GM18511 (cell line): Measurements from ENCODE around the gene CBLN3.

Experiments used
- ATAC-seq: cut with Tn5 transposase; IDR thresholded peaks from one replicate; pipeline ENCODE4 v1.9.1; 2021; ENCODE audit warnings: mild to moderate bottlenecking, moderate library complexity; ENCODE audit not compliant: unreplicated experiment

The CBLN3 gene

GRCh38 chr14:24385524-24385923 lies 43.9 kb downstream of the CBLN3 start:
- ATAC-seq = no peak

DNA sequence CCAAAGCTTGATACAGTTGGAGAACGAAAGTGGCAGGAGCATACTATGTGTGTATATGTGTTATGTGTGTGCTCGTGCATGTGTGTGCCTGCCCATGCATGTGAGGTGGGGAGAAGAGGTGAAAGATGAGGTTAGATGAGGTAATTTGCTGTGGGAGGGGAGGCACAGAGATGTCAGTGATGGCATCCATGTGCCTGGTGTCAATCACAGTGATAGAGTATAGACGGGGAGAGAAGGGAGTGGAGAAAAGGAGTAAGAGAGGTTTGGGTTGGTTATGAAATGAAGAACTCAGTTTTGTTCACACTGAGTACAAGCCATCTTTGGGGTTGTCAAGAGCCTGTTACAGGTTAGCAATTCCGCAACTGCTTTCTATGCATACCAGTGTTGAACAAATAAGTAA lies 45.3 kb downstream of the CBLN3 start:
- ATAC-seq = no peak

DNA sequence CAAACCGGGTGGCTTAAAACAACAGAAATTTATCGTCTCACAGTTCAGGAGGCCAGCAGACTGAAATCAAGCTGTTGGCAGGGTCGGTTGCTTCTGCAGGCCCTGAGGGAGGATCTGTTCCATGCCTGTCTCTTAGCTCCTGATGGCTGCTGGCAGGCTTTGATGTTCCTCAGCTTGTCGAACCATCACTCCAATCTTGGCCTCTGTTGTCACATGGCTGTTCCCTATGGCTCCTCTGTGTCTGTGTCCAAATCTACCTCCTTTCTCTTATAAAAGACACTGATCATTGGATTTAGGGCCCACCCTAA lies 47.5 kb downstream of the CBLN3 start:
- no peak for ATAC-seq

DNA sequence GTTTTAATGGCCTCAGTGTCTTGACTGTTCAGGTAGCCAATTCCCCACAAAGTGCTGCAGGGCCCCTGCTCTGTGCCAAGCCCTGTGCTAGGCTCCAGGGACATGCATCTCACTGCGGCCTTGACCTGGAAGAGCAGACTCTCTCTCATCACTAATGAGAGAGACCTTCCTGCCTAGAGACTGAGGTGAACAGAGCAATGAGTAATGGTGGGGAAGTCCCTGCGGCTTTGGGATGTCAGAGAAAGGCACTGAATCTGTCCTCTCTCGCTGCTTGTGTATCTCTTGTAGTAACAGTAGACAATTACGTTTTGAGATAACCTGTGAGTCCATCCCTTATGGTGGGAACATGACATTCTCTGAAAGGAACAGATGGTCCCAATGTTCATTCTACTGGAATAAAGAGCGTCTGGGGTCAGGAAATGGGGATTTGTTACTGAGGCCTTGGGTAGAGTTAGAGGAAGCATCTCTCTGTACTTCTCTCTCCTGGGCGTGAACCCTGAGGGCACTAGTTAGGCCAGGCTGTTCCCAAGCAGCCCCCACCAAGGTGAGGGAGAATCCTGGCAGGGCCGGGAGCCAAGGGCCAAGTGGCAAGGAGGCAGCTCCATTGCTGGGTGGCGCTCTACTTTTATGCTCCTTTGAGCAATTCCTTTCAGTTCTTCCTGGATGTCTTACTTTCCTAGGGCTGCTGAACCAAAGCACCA lies 48.0 kb downstream of the CBLN3 start:
- no peak for ATAC-seq

DNA sequence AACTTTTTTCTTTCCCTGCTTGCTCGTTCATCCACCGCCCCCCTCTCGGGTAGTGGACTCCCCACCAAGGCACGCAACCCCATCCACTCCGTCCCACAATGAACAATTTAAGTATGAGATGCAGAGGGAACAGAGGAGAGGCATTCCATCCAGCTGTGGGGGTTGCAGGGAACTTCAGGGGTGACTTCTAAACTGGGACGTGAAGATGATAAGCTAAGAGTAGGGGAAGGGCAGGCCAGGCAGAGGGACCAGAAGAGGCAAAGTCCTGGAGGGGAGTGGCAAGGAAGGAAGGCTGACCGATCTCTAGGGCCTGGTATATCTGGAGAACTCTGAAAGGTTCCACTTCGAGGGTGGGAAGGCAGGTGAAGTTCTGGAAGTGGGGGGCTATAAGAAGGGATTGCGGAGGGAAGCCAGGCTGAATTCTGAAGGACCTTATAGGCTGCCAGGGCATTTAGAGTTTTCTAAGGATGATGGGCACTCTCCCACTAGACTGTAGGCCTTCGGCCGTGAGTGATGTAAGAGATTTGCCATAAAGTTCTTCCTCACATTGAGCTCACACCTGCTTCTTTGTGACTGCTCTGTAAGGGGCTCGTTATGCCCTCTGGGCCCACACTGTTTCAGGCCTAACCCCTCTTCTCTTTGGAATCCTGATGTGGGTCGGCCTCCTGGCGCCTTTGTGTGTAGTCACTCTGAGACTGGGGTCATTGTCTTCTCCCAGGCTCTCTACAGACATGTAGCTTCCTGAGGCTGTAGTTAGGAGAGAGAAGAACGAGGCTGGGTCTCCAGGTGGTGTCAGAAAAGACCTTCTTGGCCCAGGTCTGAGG lies 49.3 kb downstream of the CBLN3 start:
- no peak for ATAC-seq

- ATAC-seq = no peak
Measured at GRCh38 chr14:24378981-24379906, 50.2 kb downstream of the CBLN3 start.

DNA sequence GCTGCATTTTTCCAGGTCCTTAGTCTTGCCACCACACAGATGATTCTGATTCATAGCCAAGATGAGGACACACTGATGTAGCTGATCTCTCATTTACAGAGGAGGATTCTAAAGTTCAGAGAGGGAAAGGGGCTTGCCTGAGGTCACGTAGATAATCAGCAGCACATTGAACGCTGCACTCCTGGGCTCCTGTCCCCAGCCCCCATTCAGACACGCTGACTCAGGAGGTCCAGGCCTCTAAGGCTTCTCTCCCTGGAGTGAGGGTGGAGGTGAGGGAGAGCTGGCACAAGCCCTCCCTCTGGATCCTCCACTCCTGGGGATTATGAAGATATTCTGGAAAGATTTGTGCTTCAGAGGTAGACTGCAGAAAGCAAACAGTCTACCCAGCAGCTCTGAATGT lies 51.1 kb downstream of the CBLN3 start:
- no peak for ATAC-seq

GRCh38 chr14:24377657-24378056 lies 51.8 kb downstream of the CBLN3 start:
- ATAC-seq = no peak

GRCh38 chr14:24377126-24377525 lies 52.3 kb downstream of the CBLN3 start:
- no peak for ATAC-seq
